ENCODE data around the gene TTC9.

Gene TTC9

GRCh38 chr14:70711451-70711850 is 69.7 kb downstream of the TTC9 start:
- in situ Hi-C loops (cut with HindIII; ENCODE audit: low sequenced_read_pairs), result no loop called here

GRCh38 chr14:70713096-70713495 is 71.4 kb downstream of the TTC9 start:
- in situ Hi-C loops (cut with HindIII; ENCODE audit: low sequenced_read_pairs), result no loop called here

- in situ Hi-C loops (cut with HindIII; ENCODE audit: low sequenced_read_pairs), result no loop called here
Measured at GRCh38 chr14:70713511-70713916, 71.8 kb downstream of the TTC9 start.

- in situ Hi-C loops (cut with HindIII; ENCODE audit: low sequenced_read_pairs), result no loop called here
Measured at GRCh38 chr14:70714055-70714550, 72.4 kb downstream of the TTC9 start.

- in situ Hi-C loops (cut with HindIII; ENCODE audit: low sequenced_read_pairs), result no loop called here
Measured at GRCh38 chr14:70716483-70716882, 74.8 kb downstream of the TTC9 start.

- in situ Hi-C loops (cut with HindIII; ENCODE audit: low sequenced_read_pairs), result no loop called here
Measured at GRCh38 chr14:70716958-70717357, 75.2 kb downstream of the TTC9 start.

GRCh38 chr14:70718383-70719118 is 76.8 kb downstream of the TTC9 start:
- in situ Hi-C loops (cut with HindIII; ENCODE audit: low sequenced_read_pairs), result no loop called here

- in situ Hi-C loops (cut with HindIII; ENCODE audit: low sequenced_read_pairs), result no loop called here
Measured at GRCh38 chr14:70721542-70721941, 79.8 kb downstream of the TTC9 start.

GRCh38 chr14:70722418-70722817 is 80.7 kb downstream of the TTC9 start:
- in situ Hi-C loops (cut with HindIII; ENCODE audit: low sequenced_read_pairs), result no loop called here

- in situ Hi-C loops (cut with HindIII; ENCODE audit: low sequenced_read_pairs), result no loop called here
Measured at GRCh38 chr14:70723276-70723675, 81.6 kb downstream of the TTC9 start.

GRCh38 chr14:70724110-70724509 is 82.4 kb downstream of the TTC9 start:
- in situ Hi-C loops (cut with HindIII; ENCODE audit: low sequenced_read_pairs), result no loop called here

- in situ Hi-C loops (cut with HindIII; ENCODE audit: low sequenced_read_pairs), result no loop called here
Measured at GRCh38 chr14:70724944-70725343, 83.2 kb downstream of the TTC9 start.

All from endothelial cell of hepatic sinusoid (primary cell).